ENCODE results near the gene TFDP1.

- TF ChIP-seq CTCF (IDR thresholded peaks at IDR 0.05) = no peak
- TF ChIP-seq POLR2A (IDR thresholded peaks at IDR 0.05) = no peak
These were observed 35.7 kb downstream of the TFDP1 start for GRCh38 chr13:113620036-113620796.
